IMR-90 (cell line): ENCODE results near the gene LAMA3. TPM values are rescaled to one million over a fixed set of nuclear protein-coding genes. Genes with fewer than 3 reads are reported as not detected.

Experiments used
- ATAC-seq: fragments of 200-7000 bp; cut with Tn5 transposase; 2 replicates; pipeline ENCODE4 v1.9.1; 2020; ENCODE audit warnings: low read depth, mild to moderate bottlenecking, moderate library complexity
- BruUV-seq: library from RNA; stranded (reverse); fragments of 400-500 nt; replicated peaks from 2 replicates; lab custom pipeline; 2021; lab: Mats Ljungman, UMichigan
- CTCF ChIA-PET: fragments of 300-600 bp; formaldehyde crosslinking; extraction: SDS; loops from one replicate; lab custom pipeline; 2021; ENCODE audit warnings: antibody characterized with exemption; lab: Yijun Ruan, JAX
- POLR2A ChIA-PET: fragments of 300-600 bp; sonication (Branson Sonifier 250); formaldehyde crosslinking; loops from one replicate; lab custom pipeline; 2022; ENCODE audit warnings: antibody characterized with exemption; ENCODE audit not compliant: unreplicated experiment; lab: Charles Lee
- DNase-seq: peaks from one replicate; pipeline ENCODE4 v3.0.0; 2013
- H2AFZ ChIP-seq: replicated peaks from 2 replicates; pipeline ENCODE3; 2013; ENCODE audit warnings: low read length, mild to moderate bottlenecking; ENCODE audit not compliant: poor library complexity
- H2AK5ac ChIP-seq: 2 replicates; pipeline ENCODE4 v1.6.1; 2013; ENCODE audit warnings: low read depth, low read length, inconsistent platforms
- H2AK9ac ChIP-seq: replicated peaks from 2 replicates; pipeline ENCODE3; 2013; ENCODE audit warnings: mild to moderate bottlenecking, low read depth, low read length, moderate library complexity; ENCODE audit not compliant: poor library complexity
- H2BK120ac ChIP-seq: 2 replicates; pipeline ENCODE4 v1.6.1; 2013; ENCODE audit warnings: low read depth, low read length, inconsistent platforms
- H2BK15ac ChIP-seq: 3 replicates; pipeline ENCODE4 v1.6.1; 2013; ENCODE audit warnings: low read depth, low read length, inconsistent platforms
- H2BK20ac ChIP-seq: 2 replicates; pipeline ENCODE4 v1.6.1; 2013; ENCODE audit warnings: low read depth, mild to moderate bottlenecking, inconsistent platforms, low read length, moderate library complexity
- H2BK5ac ChIP-seq: 2 replicates; pipeline ENCODE4 v1.6.1; 2013; ENCODE audit warnings: mild to moderate bottlenecking, low read depth, low read length, inconsistent platforms; ENCODE audit not compliant: poor library complexity, severe bottlenecking
- H3K14ac ChIP-seq: replicated peaks from 2 replicates; pipeline ENCODE4 v1.6.1; 2013; ENCODE audit warnings: low read depth, low read length, inconsistent platforms
- H3K18ac ChIP-seq: 2 replicates; pipeline ENCODE4 v1.6.1; 2013; ENCODE audit warnings: low read depth, low read length, control low read depth
- H3K23ac ChIP-seq: 2 replicates; pipeline ENCODE4 v1.6.1; 2013; ENCODE audit warnings: low read depth, low read length, inconsistent platforms
- H3K27ac ChIP-seq: 2 replicates; pipeline ENCODE4 v1.5.1; 2013; ENCODE audit warnings: mild to moderate bottlenecking, control low read depth, low read length; ENCODE audit not compliant: insufficient read depth
- H3K27me3 ChIP-seq: 2 replicates; pipeline ENCODE4 v1.6.1; 2013; ENCODE audit warnings: low read length; ENCODE audit not compliant: control insufficient read depth, insufficient read depth
- H3K36me3 ChIP-seq: 2 replicates; pipeline ENCODE4 v1.6.1; 2013; ENCODE audit warnings: low read length, mixed read lengths; ENCODE audit not compliant: control insufficient read depth, insufficient read depth
- H3K4ac ChIP-seq: 2 replicates; pipeline ENCODE4 v1.6.1; 2013; ENCODE audit warnings: low read depth, low read length, inconsistent platforms
- H3K4me1 ChIP-seq: 2 replicates; pipeline ENCODE4 v1.6.1; 2013; ENCODE audit warnings: low read length, mixed read lengths; ENCODE audit not compliant: control insufficient read depth, insufficient read depth
- H3K4me2 ChIP-seq: 2 replicates; pipeline ENCODE4 v1.6.1; 2013; ENCODE audit warnings: low read depth, mild to moderate bottlenecking, control low read depth, low read length, moderate library complexity
- H3K4me3 ChIP-seq: 2 replicates; pipeline ENCODE4 v1.5.1; 2013; ENCODE audit warnings: low read depth, mild to moderate bottlenecking, control low read depth, low read length, moderate library complexity; ENCODE audit not compliant: insufficient read depth
- H3K56ac ChIP-seq: 2 replicates; pipeline ENCODE4 v1.6.1; 2013; ENCODE audit warnings: low read length, inconsistent platforms; ENCODE audit not compliant: insufficient read depth; ENCODE audit errors: extremely low read depth
- H3K79me1 ChIP-seq, 2 experiments: 2 replicates each; pipeline ENCODE4 v1.6.1; 2013; ENCODE audit warnings: low read length in 2 of 2, inconsistent platforms in 1 of 2, low read depth in 1 of 2
- H3K9ac ChIP-seq: 2 replicates; pipeline ENCODE4 v1.6.1; 2013; ENCODE audit warnings: low read depth, low read length, control low read depth
- H3K9me1 ChIP-seq: 2 replicates; pipeline ENCODE4 v1.6.1; 2013; ENCODE audit warnings: low read length, inconsistent platforms; ENCODE audit not compliant: insufficient read depth
- H3K9me3 ChIP-seq: 2 replicates; pipeline ENCODE4 v1.6.1; 2013; ENCODE audit warnings: low read length; ENCODE audit not compliant: control insufficient read depth, insufficient read depth
- H4K20me1 ChIP-seq: 2 replicates; pipeline ENCODE4 v1.6.1; 2013; ENCODE audit warnings: low read length, inconsistent platforms; ENCODE audit not compliant: insufficient read depth
- H4K5ac ChIP-seq: 2 replicates; pipeline ENCODE4 v1.6.1; 2013; ENCODE audit warnings: mild to moderate bottlenecking, low read depth, low read length, control low read depth
- H4K8ac ChIP-seq, 2 experiments: 2 replicates each; pipeline ENCODE4 v1.6.1; 2013; ENCODE audit warnings: low read depth in 2 of 2, low read length in 2 of 2, control low read depth in 1 of 2, inconsistent platforms in 1 of 2
- H4K91ac ChIP-seq: 2 replicates; pipeline ENCODE4 v1.6.1; 2013; ENCODE audit warnings: low read depth, low read length, inconsistent platforms; ENCODE audit not compliant: insufficient read depth
- BHLHE40 ChIP-seq: fragments of 150-350 bp; IDR thresholded peaks from 2 replicates; pipeline ENCODE4 v1.6.1; 2016; ENCODE audit warnings: mild to moderate bottlenecking, low read depth, low read length
- CEBPB ChIP-seq: IDR thresholded peaks from 2 replicates; pipeline ENCODE4 v1.6.1; 2012; ENCODE audit warnings: low read depth, low read length, improper control_type of control experiment
- CHD1 ChIP-seq: IDR thresholded peaks from 2 replicates; pipeline ENCODE4 v1.6.1; 2012; ENCODE audit warnings: low read depth, low read length, improper control_type of control experiment
- FOS ChIP-seq: fragments of 150-350 bp; IDR thresholded peaks from 2 replicates; pipeline ENCODE4 v1.6.1; 2016; ENCODE audit warnings: low read depth, low read length
- MAFK ChIP-seq: IDR thresholded peaks from 2 replicates; pipeline ENCODE4 v1.6.1; 2012; ENCODE audit warnings: low read depth, low read length, improper control_type of control experiment
- MAZ ChIP-seq: IDR thresholded peaks from 2 replicates; pipeline ENCODE4 v1.6.1; 2012; ENCODE audit warnings: low read depth, mild to moderate bottlenecking, low read length, improper control_type of control experiment, moderate library complexity, borderline replicate concordance
- NFE2L2 ChIP-seq: fragments of 150-350 bp; IDR thresholded peaks from 2 replicates; pipeline ENCODE4 v1.6.1; 2016; ENCODE audit warnings: low read depth, mild to moderate bottlenecking, low read length
- POLR2A ChIP-seq: IDR thresholded peaks from 2 replicates; pipeline ENCODE4 v1.6.1; 2012; ENCODE audit warnings: mild to moderate bottlenecking, low read depth, low read length
- RAD21 ChIP-seq: IDR thresholded peaks from 2 replicates; pipeline ENCODE4 v1.6.1; 2012; ENCODE audit warnings: low read length, improper control_type of control experiment
- RCOR1 ChIP-seq: IDR thresholded peaks from 2 replicates; pipeline ENCODE4 v1.6.1; 2012; ENCODE audit warnings: mild to moderate bottlenecking, low read length, improper control_type of control experiment; ENCODE audit not compliant: insufficient replicate concordance
- RFX5 ChIP-seq: IDR thresholded peaks from 2 replicates; pipeline ENCODE4 v1.8.0; 2012; ENCODE audit warnings: low read depth, mild to moderate bottlenecking, low read length, moderate library complexity
- SMC3 ChIP-seq: fragments of 150-350 bp; IDR thresholded peaks from 2 replicates; pipeline ENCODE4 v1.6.1; 2016; ENCODE audit warnings: low read depth, mild to moderate bottlenecking, antibody characterized with exemption, low read length, moderate library complexity
- WGBS, 2 experiments: methylation state at CpG; one replicate each; pipeline versions ENCODE4 v1.1.5 to v1.1.7; 2013; ENCODE audit warnings: missing lambda C conversion rate in 2 of 2; ENCODE audit not compliant: insufficient read length in 1 of 2; ENCODE audit errors: extremely low coverage in 2 of 2; 5-methylcytosine and 5-hydroxymethylcytosine counted together
- dilution Hi-C: fragments of 300-500 bp; cut with HindIII; formaldehyde crosslinking; loops from one replicate; pipeline ENCODE4 v1.14.3; 2018; ENCODE audit warnings: low sequenced_read_pairs; ENCODE audit not compliant: unreplicated experiment
- in situ Hi-C: fragments of 300-500 bp; cut with MboI; formaldehyde crosslinking; loops from 3 replicates; pipeline ENCODE4 v1.14.3; 2019; ENCODE audit warnings: low sequenced_read_pairs, inconsistent platforms, mixed read lengths
- intact Hi-C: fragments of 100-400 bp; cut with micrococcal nuclease; formaldehyde crosslinking; loops from 2 replicates; pipeline ENCODE4 v1.10.0; 2022
- polyA plus RNA-seq, 3 experiments: library from polyadenylated mRNA; depleted of rRNA; stranded (reverse); fragments of >200 nt; gene quantifications; 2 replicates each; pipeline ENCODE4 v1.2.3, GENCODE V29; 2012; ENCODE audit warnings: low replicate concordance in 1 of 3
- total RNA-seq: library from RNA; depleted of rRNA; stranded (reverse); fragments of >200 nt; gene quantifications from 2 replicates; pipeline ENCODE4 v1.2.3, GENCODE V29; 2012
- TF ChIP-seq, protein P1 (sequence below): fragments of 150-350 bp; IDR thresholded peaks from 2 replicates; pipeline ENCODE4 v1.6.1; 2017; ENCODE audit warnings: mild to moderate bottlenecking, antibody characterized with exemption, low read length, low read depth
- TF ChIP-seq, protein P2 (sequence below): fragments of 150-350 bp; IDR thresholded peaks from 2 replicates; pipeline ENCODE4 v1.6.1; 2016; ENCODE audit warnings: low read depth, mild to moderate bottlenecking, low read length, moderate library complexity, borderline replicate concordance

Gene LAMA3
- total and polyA plus RNA-seq, 2 of the 4 experiments (the other 2 are of a cell fraction) = 0.18 to 0.19 TPM

GRCh38 chr18:24002479-24002878 lies 313.2 kb downstream of the LAMA3 start:
- no peak overlapping the region for H2AK9ac ChIP-seq
- H3K9me1 ChIP-seq = 0 out of 2 replicates have a peak, but pooled peaks cover 3% of the 10 kb centered on the region
- H3K9me3 ChIP-seq = no peaks in the 10 kb centered on the region
- DNase-seq (no peak), ATAC-seq (no peak)
- intact Hi-C loops = no loop called here
- no peak overlapping the region for H2AK5ac ChIP-seq
- no TSS peak for BruUV-seq
- dilution Hi-C loops = no loop called here
- ChIA-PET CTCF (no interaction called here), POLR2A (no interaction called here)
- no peaks in the 10 kb centered on the region for H3K36me3 ChIP-seq
- H4K20me1 ChIP-seq = no peaks in the 10 kb centered on the region
- H3K14ac ChIP-seq = no peak overlapping the region
- no peak overlapping the region for H2BK15ac ChIP-seq
- H2BK5ac ChIP-seq = no peak overlapping the region
- H3K23ac ChIP-seq = no peak overlapping the region
- in situ Hi-C loops = no loop called here
- no peak overlapping the region for H3K4ac ChIP-seq
- no peak overlapping the region for H3K9ac ChIP-seq
- H3K27ac ChIP-seq = no peak overlapping the region
- peaks cover 3% of the 10 kb centered on the region; the same call in 1 of the 2 replicates for H3K4me1 ChIP-seq
- H2BK120ac ChIP-seq = no peak overlapping the region
- no peak overlapping the region for H3K18ac ChIP-seq
- H3K79me1 ChIP-seq = no peaks in the 10 kb centered on the region
- H4K91ac ChIP-seq = no peak overlapping the region
- no peak overlapping the region for H2AFZ ChIP-seq
- 60% methylated on average over 1 of the region's 3 CpGs; no CpG with 5 or more reads in 1 of the 2 experiments for WGBS, 2 experiments
- H3K4me3 ChIP-seq = no peak overlapping the region
- no peak overlapping the region for H4K5ac ChIP-seq
- H2BK20ac ChIP-seq = no peak overlapping the region
- H3K27me3 ChIP-seq = no peaks in the 10 kb centered on the region
- no peak overlapping the region for H4K8ac ChIP-seq
- TF ChIP-seq, protein P1, sequence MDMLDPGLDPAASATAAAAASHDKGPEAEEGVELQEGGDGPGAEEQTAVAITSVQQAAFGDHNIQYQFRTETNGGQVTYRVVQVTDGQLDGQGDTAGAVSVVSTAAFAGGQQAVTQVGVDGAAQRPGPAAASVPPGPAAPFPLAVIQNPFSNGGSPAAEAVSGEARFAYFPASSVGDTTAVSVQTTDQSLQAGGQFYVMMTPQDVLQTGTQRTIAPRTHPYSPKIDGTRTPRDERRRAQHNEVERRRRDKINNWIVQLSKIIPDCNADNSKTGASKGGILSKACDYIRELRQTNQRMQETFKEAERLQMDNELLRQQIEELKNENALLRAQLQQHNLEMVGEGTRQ = no peak
- TF ChIP-seq MAZ (no peak), RAD21 (no peak), CHD1 (no peak), MAFK (no peak), FOS (no peak), CEBPB (no peak), BHLHE40 (no peak), POLR2A (no peak), NFE2L2 (no peak), SMC3 (no peak), RFX5 (no peak), RCOR1 (no peak)
- TF ChIP-seq, protein P2, sequence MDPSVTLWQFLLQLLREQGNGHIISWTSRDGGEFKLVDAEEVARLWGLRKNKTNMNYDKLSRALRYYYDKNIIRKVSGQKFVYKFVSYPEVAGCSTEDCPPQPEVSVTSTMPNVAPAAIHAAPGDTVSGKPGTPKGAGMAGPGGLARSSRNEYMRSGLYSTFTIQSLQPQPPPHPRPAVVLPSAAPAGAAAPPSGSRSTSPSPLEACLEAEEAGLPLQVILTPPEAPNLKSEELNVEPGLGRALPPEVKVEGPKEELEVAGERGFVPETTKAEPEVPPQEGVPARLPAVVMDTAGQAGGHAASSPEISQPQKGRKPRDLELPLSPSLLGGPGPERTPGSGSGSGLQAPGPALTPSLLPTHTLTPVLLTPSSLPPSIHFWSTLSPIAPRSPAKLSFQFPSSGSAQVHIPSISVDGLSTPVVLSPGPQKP = no peak
- H3K56ac ChIP-seq = no peak overlapping the region
- no peak overlapping the region for H3K4me2 ChIP-seq
